RWPE2 (cell line): ENCODE results near the gene LITAF.

Source experiments
- ATAC-seq: fragments of 200-7000 bp; cut with Tn5 transposase; 3 replicates; pipeline ENCODE4 v1.9.1; 2021; ENCODE audit warnings: low read depth
- DNase-seq: peaks from one replicate; pipeline ENCODE4 v3.0.0-alpha.2; 2020; ENCODE audit warnings: low spot score
- H3K27ac ChIP-seq: fragments of 450-650 bp; 2 replicates; pipeline ENCODE4 v1.5.1; 2017; ENCODE audit warnings: mild to moderate bottlenecking; ENCODE audit not compliant: poor library complexity, severe bottlenecking
- H3K27me3 ChIP-seq: fragments of 250-450 bp; sonication (Bioruptor Pico); 2 replicates; pipeline ENCODE4 v1.5.1; 2021; ENCODE audit warnings: mild to moderate bottlenecking, moderate library complexity; ENCODE audit not compliant: insufficient read depth, poor library complexity, severe bottlenecking
- H3K36me3 ChIP-seq: fragments of 250-450 bp; sonication (Bioruptor Pico); 2 replicates; pipeline ENCODE4 v1.5.1; 2020; ENCODE audit warnings: low read depth, mild to moderate bottlenecking, moderate library complexity
- H3K4me1 ChIP-seq: fragments of 250-450 bp; sonication (Bioruptor Pico); 2 replicates; pipeline ENCODE4 v1.5.1; 2021; ENCODE audit warnings: mild to moderate bottlenecking, moderate library complexity; ENCODE audit not compliant: insufficient read depth, poor library complexity, severe bottlenecking
- H3K4me3 ChIP-seq: fragments of 250-450 bp; sonication (Bioruptor Pico); 2 replicates; pipeline ENCODE4 v1.5.1; 2021; ENCODE audit warnings: mild to moderate bottlenecking, moderate library complexity; ENCODE audit not compliant: severe bottlenecking
- H3K9me3 ChIP-seq: fragments of 250-450 bp; sonication (Bioruptor Pico); 2 replicates; pipeline ENCODE4 v1.5.1; 2021; ENCODE audit warnings: mild to moderate bottlenecking, moderate library complexity; ENCODE audit not compliant: severe bottlenecking
- TF ChIP-seq, protein P1 (sequence below): fragments of 450-650 bp; IDR thresholded peaks from one replicate; pipeline ENCODE4 v1.5.1; 2017; ENCODE audit warnings: mild to moderate bottlenecking, moderate library complexity; ENCODE audit not compliant: poor library complexity, severe bottlenecking

LITAF gene

DNA sequence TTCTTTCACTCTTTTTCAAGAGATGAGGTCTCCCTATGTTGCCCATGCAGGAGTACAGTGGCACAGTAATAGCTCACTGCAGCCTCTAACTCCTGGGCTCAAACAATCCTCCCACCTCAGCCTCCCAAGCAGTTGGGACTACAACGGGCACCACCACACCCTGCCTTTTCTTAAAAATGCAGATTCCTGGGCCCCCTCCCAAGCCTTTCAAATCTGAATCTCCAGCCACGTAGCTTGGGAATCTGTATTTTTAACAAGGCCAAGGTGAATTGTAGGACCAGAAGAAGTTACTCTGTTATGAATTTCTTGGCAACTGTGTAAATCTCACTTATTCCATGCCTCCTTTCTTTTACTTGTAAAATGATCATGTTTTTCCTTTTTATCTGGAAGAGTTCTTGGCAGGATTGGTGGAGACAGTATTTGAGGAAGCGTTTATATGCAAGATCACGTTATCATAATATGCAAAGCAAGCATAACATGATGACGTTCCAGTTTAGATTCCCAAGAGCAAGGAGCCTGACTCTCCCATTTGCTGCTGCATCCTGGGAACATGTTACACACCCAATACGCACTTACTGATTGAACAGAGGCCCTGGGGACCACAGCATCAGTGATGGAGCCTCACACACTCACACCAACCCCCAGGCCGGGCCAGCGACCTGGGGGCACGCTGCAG, 44.5 kb downstream of the LITAF start:
- Histone ChIP-seq H3K4me3 (no peak overlapping the region), H3K27ac (no peak overlapping the region), H3K9me3 (no peaks in the 10 kb centered on the region), H3K36me3 (no peaks in the 10 kb centered on the region), H3K27me3 (no peaks in the 10 kb centered on the region), H3K4me1 (no peaks in the 10 kb centered on the region)
- TF ChIP-seq, protein P1, sequence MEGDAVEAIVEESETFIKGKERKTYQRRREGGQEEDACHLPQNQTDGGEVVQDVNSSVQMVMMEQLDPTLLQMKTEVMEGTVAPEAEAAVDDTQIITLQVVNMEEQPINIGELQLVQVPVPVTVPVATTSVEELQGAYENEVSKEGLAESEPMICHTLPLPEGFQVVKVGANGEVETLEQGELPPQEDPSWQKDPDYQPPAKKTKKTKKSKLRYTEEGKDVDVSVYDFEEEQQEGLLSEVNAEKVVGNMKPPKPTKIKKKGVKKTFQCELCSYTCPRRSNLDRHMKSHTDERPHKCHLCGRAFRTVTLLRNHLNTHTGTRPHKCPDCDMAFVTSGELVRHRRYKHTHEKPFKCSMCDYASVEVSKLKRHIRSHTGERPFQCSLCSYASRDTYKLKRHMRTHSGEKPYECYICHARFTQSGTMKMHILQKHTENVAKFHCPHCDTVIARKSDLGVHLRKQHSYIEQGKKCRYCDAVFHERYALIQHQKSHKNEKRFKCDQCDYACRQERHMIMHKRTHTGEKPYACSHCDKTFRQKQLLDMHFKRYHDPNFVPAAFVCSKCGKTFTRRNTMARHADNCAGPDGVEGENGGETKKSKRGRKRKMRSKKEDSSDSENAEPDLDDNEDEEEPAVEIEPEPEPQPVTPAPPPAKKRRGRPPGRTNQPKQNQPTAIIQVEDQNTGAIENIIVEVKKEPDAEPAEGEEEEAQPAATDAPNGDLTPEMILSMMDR: no peak
- ATAC-seq (no peak), DNase-seq (no peak)

DNA sequence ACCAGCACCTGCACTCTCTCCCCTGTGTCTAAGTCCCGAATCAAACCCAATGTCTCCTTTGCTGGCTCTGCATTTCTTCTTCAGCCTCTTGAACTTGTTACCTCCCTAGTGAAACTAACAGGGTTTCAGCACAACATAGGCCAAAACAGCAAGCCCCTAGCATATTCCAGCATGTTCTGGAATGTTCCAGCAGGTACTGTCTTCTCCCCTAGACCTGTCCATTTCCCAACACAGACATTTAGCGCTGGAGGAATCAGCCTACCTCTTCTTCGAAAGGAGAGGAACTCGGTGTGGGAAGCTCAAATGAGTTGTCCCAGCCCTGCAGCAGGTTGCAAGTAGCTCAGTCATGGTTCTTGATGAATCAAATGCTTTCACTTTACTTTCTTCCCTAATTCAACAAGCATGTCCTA, 47.1 kb downstream of the LITAF start:
- DNase-seq (no peak), ATAC-seq (no peak)
- TF ChIP-seq, protein P1: no peak
- no peak overlapping the region for H3K27ac ChIP-seq
- peaks cover 10% of the 10 kb centered on the region for H3K4me1 ChIP-seq
- no peaks in the 10 kb centered on the region for H3K9me3 ChIP-seq
- H3K4me3 ChIP-seq: no peak overlapping the region
- H3K36me3 ChIP-seq: no peaks in the 10 kb centered on the region
- no peaks in the 10 kb centered on the region for H3K27me3 ChIP-seq

DNA sequence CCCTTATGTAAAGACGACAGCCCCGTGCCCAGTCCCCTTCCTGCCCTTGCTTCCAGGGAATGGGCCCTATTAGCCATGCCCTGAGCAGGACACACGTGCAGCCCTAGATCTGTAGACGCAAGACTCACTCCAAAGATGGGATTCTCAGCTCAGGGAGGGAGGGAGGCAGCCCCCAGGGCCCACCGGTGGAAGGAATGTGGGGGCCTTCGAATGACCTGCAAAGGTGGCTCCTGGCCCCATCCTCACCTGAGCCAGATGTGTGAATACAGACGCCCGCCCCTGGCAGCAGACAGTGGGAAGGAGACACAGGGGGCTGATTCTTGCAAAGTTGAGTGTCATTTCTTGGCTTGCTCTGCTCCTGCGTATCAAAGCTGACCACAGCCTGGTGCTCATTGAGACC, 47.8 kb downstream of the LITAF start:
- Histone ChIP-seq H3K4me3 (no peak overlapping the region), H3K4me1 (peaks cover 17% of the 10 kb centered on the region), H3K36me3 (no peaks in the 10 kb centered on the region), H3K27me3 (no peaks in the 10 kb centered on the region), H3K27ac (no peak overlapping the region), H3K9me3 (no peaks in the 10 kb centered on the region)
- no peak for ATAC-seq
- no peak for DNase-seq
- TF ChIP-seq, protein P1: no peak

- Histone ChIP-seq H3K27ac (no peak overlapping the region), H3K27me3 (no peaks in the 10 kb centered on the region), H3K4me1 (peaks cover 20% of the 10 kb centered on the region), H3K4me3 (no peak overlapping the region), H3K36me3 (no peaks in the 10 kb centered on the region), H3K9me3 (no peaks in the 10 kb centered on the region)
- DNase-seq (no peak), ATAC-seq (no peak)
- TF ChIP-seq, protein P1: no peak
Measured at GRCh38 chr16:11536104-11536866, 50.4 kb downstream of the LITAF start.

DNA sequence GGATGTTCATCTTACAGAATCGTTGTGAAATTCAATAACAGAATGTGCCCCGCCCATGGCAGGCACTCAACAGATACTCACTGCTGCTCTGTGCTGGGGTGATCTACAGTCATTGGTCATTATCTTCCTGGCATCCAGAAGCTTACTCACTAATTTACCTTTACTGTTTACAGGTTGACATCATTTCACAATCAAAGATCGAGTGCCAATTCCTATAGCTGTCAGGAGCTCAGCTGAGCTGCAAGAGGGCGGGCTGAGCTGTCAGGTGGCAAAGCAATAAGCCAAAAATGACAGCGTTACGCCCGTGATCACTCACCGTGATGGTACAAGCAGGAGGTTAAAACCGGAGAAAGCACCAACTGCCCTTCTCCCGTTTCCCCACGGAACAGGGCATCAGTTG, 51.2 kb downstream of the LITAF start:
- Histone ChIP-seq H3K27me3 (no peaks in the 10 kb centered on the region), H3K4me3 (no peak overlapping the region), H3K4me1 (peaks cover 20% of the 10 kb centered on the region), H3K9me3 (no peaks in the 10 kb centered on the region), H3K27ac (no peak overlapping the region), H3K36me3 (no peaks in the 10 kb centered on the region)
- peak; percentile 89 for ATAC-seq
- peak; percentile 78 for DNase-seq
- TF ChIP-seq, protein P1: no peak
